GM13977 (cell line): Measurements from ENCODE around the gene CALY.

Experiments
- DNase-seq: peaks from one replicate; pipeline ENCODE4 v3.0.0; 2012; ENCODE audit warnings: low spot score
- CTCF ChIP-seq: IDR thresholded peaks from 2 replicates; pipeline ENCODE4 v1.5.1; 2012; ENCODE audit warnings: mild to moderate bottlenecking, control low read depth; ENCODE audit not compliant: insufficient read depth; ENCODE audit errors: extremely low read depth, missing control alignments
- in situ Hi-C: fragments of 300-500 bp; cut with MboI; formaldehyde crosslinking; loops from one replicate; pipeline ENCODE4 v1.12.0; 2022; ENCODE audit warnings: low sequenced_read_pairs, low pct_unique_long_range_greater_than_20kb, mixed read lengths, inconsistent platforms; ENCODE audit not compliant: unreplicated experiment

CALY gene

GRCh38 chr10:133295426-133296320 lies 41.0 kb downstream of the CALY start:
- DNase-seq, result no peak
- TF ChIP-seq CTCF, result no peak
- in situ Hi-C loops, result no loop called here

GRCh38 chr10:133294189-133294588 lies 42.5 kb downstream of the CALY start:
- DNase-seq, result no peak
- TF ChIP-seq CTCF, result no peak
- in situ Hi-C loops, result no loop called here

GRCh38 chr10:133293810-133294119 lies 42.9 kb downstream of the CALY start:
- in situ Hi-C loops, result no loop called here
- no peak for DNase-seq
- no peak for TF ChIP-seq CTCF

- no peak for DNase-seq
- no peak for TF ChIP-seq CTCF
- in situ Hi-C loops, result no loop called here
These were observed 43.5 kb downstream of the CALY start for GRCh38 chr10:133292919-133293809.

- no peak for TF ChIP-seq CTCF
- in situ Hi-C loops, result no loop called here
- no peak for DNase-seq
These were observed 46.9 kb downstream of the CALY start for GRCh38 chr10:133289761-133290160.

GRCh38 chr10:133287832-133288500 lies 48.7 kb downstream of the CALY start:
- DNase-seq, result no peak
- no peak for TF ChIP-seq CTCF
- in situ Hi-C loops, result no loop called here
